KOPT-K1 (cell line): ENCODE results near the gene SV2A.
A peak's percentile ranks its signal among the peaks of the same experiment; 100 is the strongest.
"Not testable (repeated sequence)": the region's sequence is repeated elsewhere in the genome, so short reads cannot be mapped to it uniquely, and the experiment has no call there.

Experiments
- H3K27ac ChIP-seq: fragments of 200-600 bp; sonication (generic); 2 replicates; pipeline ENCODE4 v1.5.1; 2016; ENCODE audit warnings: antibody characterized with exemption, mild to moderate bottlenecking, low read depth, low read length; ENCODE audit not compliant: poor library complexity, severe bottlenecking
- H3K36me3 ChIP-seq: fragments of 200-600 bp; sonication (generic); 2 replicates; pipeline ENCODE4 v1.5.1; 2017; ENCODE audit warnings: antibody characterized with exemption, mild to moderate bottlenecking, low read length, moderate library complexity; ENCODE audit not compliant: insufficient read depth
- H3K9me3 ChIP-seq: fragments of 200-600 bp; sonication (generic); 2 replicates; pipeline ENCODE4 v1.5.1; 2017; ENCODE audit warnings: antibody characterized with exemption, low read length, mild to moderate bottlenecking; ENCODE audit not compliant: insufficient read depth, poor library complexity, severe bottlenecking

Gene SV2A

DNA sequence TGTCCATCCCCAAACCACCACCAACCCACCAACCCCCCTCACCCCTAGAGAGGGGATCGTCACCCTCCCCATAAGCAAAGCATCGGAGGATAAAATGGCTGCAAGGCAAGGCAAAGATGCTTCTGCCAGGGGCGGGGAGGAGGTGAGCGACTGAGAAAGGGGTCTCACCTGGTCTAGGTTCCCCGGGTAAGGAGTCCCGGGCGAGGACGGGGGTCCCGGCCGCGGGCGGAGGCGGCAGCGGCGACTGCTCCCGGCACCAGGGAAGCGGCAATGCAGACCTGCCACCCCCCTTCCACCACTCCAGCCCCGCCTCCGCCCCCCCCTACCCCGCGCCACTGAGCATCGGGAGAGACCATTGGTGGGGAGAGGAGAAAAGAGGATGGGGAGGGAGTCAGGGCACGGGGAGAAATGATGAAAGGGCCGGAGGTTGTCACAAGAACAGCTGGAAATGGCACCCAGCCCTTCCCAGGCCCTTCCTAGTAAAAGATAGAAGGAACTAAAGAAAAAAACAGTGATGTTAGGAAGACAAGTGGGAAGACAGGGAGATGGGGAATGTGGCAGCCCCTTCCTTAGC is at the start of gene SV2A:
TSS of gene SV2A (minus strand) at position 274 of the 574 bp plus-strand sequence. CDS start 4,004 bp downstream, outside the sequence.
- peak within 1 kb of the TSS; percentile 73 for H3K27ac ChIP-seq
- H3K9me3 ChIP-seq = no peaks in the 10 kb centered on the region
- peaks cover 32% of the 10 kb centered on the region for H3K36me3 ChIP-seq

GRCh38 chr1:149967041-149967440 is 49.4 kb upstream of the SV2A start:
- Histone ChIP-seq H3K36me3 (peaks cover 24% of the 10 kb centered on the region), H3K9me3 (no peaks in the 10 kb centered on the region), H3K27ac (no peak overlapping the region)

DNA sequence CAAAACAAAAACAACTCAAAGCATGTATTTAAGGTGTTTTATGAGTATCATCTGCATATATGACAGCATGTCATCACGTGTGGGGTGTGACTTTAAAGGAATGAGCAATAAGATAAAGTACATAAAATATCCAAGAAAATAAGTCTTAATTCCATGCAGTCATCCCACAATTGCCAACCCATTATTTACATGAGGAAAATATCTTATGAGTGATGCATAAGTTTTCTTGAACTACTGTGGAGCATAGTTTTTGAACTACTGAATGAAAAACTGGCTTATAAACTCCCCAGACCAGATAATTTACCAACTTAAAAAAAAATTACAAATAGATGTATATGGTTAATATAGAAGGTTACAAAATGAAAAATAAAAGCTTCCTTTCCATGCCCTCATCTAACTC is 48.8 kb upstream of the SV2A start:
- peaks cover 24% of the 10 kb centered on the region for H3K36me3 ChIP-seq
- H3K27ac ChIP-seq = no peak overlapping the region
- H3K9me3 ChIP-seq = no peaks in the 10 kb centered on the region

DNA sequence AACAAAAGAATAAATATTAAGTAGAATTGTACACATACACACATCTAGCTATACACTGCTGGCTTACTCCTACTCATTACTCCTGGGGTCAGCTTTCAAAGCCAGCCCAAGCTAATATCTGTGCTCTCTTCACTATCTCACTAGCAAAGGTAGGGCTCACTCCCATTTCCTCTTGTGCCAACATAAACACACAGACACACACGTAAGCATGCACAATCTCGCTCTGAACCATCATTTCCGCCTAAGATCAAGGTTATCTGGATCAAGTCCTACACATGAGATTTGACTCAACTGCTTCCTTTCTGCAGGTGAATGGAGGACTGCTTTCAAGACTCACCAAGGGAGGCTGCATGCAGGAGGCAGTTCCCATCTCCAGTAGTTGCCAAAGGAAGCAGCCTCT is 47.8 kb upstream of the SV2A start:
- peaks cover 18% of the 10 kb centered on the region for H3K36me3 ChIP-seq

GRCh38 chr1:149963358-149963757 is 45.7 kb upstream of the SV2A start:
- Histone ChIP-seq H3K9me3 (no peaks in the 10 kb centered on the region), H3K36me3 (peaks cover 24% of the 10 kb centered on the region), H3K27ac (no peak overlapping the region)

More for the DNA sequence above, 47.8 kb upstream of the SV2A start:
- H3K27ac ChIP-seq = no peak overlapping the region
- H3K9me3 ChIP-seq = no peaks in the 10 kb centered on the region

GRCh38 chr1:149962736-149963135 is 45.1 kb upstream of the SV2A start:
- Histone ChIP-seq H3K9me3 (no peaks in the 10 kb centered on the region), H3K36me3 (peaks cover 24% of the 10 kb centered on the region), H3K27ac (no peak overlapping the region)

- Histone ChIP-seq H3K27ac (no peak overlapping the region), H3K9me3 (no peaks in the 10 kb centered on the region), H3K36me3 (peaks cover 22% of the 10 kb centered on the region)
These were observed 44.5 kb upstream of the SV2A start for GRCh38 chr1:149962039-149962647.

GRCh38 chr1:149957548-149957947 is 39.9 kb upstream of the SV2A start:
- not testable (repeated sequence) for H3K9me3 ChIP-seq, H3K27ac ChIP-seq, H3K36me3 ChIP-seq

DNA sequence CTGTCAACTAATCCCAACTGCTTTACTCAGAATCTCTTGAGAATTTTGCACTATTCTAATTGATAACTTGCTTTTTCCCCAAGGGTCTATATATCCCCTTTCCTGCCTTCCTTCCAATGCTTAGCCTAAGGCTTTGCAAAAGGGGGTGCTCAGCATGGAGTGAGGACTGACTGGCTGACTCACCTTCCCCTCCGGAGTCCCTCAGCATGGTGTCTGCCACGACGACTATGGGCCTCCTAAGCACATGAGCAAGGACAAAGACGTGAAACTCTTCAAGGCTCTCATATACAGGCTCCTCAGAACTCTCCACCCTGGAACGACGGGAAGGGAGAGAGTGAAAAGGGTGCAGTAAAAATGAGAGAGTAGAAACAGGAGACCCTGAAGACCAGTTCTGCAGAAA is 32.3 kb upstream of the SV2A start:
- H3K27ac ChIP-seq = no peak overlapping the region
- H3K36me3 ChIP-seq = peaks cover 3% of the 10 kb centered on the region; the same call in 1 of the 2 replicates
- no peaks in the 10 kb centered on the region for H3K9me3 ChIP-seq

DNA sequence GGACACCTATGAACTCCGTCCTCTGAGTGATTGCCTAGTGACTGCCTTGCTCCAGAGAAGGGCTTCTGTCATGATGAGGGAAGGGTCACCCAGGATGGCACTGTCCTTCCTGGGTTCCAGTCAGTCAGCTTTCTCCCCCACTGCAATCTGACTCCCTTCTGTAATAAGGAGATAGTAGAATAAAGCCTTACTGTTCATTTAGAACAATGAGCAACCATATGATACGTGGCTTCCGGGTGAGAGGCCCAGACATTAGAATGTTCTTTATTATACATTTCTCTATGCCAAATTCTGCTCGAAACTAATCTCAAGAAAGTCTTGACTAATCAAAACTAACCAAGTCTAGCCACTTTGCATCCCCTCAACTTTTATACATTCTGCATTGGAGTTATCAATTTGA is 27.6 kb upstream of the SV2A start:
- H3K36me3 ChIP-seq = peaks cover 8% of the 10 kb centered on the region; the same call in 1 of the 2 replicates
- no peaks in the 10 kb centered on the region for H3K9me3 ChIP-seq
- H3K27ac ChIP-seq = no peak overlapping the region

DNA sequence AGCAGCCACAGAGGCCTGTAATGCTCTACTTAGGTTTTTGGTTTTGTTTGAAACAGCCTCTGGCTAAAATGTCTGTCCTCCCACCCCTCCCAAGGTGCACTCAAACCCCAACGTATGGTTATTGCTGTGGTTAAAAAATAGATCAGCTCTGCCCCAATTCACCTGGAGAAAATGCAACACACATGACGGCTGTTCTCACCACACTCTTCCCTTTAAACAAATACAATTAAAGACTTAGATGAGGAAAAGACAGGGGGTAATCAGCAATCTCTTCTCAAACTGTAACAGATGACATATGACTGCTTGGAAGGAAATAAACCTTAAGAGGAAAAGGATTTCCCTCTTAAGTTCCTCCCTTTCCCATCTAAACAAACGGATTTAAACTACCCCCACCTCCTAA is 25.2 kb upstream of the SV2A start:
- H3K36me3 ChIP-seq = peaks cover 8% of the 10 kb centered on the region; the same call in 1 of the 2 replicates
- H3K27ac ChIP-seq = peak overlapping the region; percentile 58
- no peaks in the 10 kb centered on the region for H3K9me3 ChIP-seq

GRCh38 chr1:149942207-149942606 is 24.6 kb upstream of the SV2A start:
- H3K36me3 ChIP-seq = peaks cover 8% of the 10 kb centered on the region; the same call in 1 of the 2 replicates

DNA sequence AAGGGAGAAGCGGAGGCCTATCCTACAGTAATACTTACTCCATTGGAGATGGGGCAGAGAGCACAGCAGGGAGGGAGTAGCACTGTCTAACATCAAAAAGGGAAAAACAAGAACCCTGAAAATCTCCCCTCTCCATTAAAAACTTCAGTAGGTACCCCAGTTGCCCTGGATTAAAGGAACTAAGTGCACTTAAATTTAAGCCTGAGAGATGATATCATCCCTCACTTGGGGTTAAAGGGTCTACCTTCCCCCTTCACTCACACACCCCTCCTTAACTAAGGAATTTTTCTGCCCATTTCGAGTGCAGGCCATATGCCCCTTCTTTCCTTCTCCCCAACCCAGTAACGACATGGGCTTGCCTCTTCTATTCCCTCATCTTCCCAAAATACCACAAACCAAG is 22.8 kb upstream of the SV2A start:
- Histone ChIP-seq H3K27ac (no peak overlapping the region), H3K9me3 (no peaks in the 10 kb centered on the region), H3K36me3 (peaks cover 8% of the 10 kb centered on the region; the same call in 1 of the 2 replicates)

More at GRCh38 chr1:149942207-149942606, 24.6 kb upstream of the SV2A start:
- Histone ChIP-seq H3K27ac (peak overlapping the region; percentile 58), H3K9me3 (no peaks in the 10 kb centered on the region)

DNA sequence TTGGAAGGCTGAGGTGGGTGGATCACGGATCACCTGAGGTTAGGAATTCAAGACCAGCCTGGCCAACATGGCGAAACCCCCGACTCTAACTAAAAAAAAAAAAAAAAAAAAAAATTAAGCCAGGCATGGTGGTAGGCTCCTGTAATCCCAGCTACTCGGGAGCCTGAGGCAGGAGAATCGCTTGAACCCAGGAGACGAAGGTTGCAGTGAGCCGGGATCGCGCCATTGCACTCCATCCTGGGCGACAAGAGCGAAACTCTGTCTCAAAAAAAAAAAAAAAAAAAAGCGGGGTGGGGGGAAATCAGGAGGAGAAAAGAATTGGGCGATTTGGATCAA is 21.0 kb upstream of the SV2A start:
- not testable (repeated sequence) for H3K9me3 ChIP-seq
- H3K27ac ChIP-seq = peak overlapping the region; percentile 22

DNA sequence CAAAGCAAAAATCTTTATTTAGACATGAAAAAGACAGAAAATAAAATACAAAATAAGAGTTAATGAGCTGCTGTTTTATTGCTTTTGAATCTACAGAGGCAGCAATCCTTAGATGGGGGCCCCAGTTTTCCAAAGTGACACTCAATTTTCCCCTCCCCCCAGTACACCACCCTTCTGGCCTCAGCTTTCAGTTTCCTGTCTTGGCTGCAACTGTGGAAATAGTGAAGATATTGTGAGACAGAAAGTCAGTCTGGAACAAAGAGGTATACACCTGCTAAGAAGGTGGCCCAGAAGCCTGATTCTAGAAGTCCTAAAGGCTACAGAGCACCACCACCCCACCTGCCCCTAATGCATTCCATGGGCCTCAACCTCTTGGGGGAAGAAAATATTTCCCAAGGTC is 20.1 kb upstream of the SV2A start:
- Histone ChIP-seq H3K9me3 (no peaks in the 10 kb centered on the region), H3K27ac (peak overlapping the region; percentile 61), H3K36me3 (no peaks in the 10 kb centered on the region)

More for the DNA sequence above, 21.0 kb upstream of the SV2A start:
- not testable (repeated sequence) for H3K36me3 ChIP-seq
